HepG2 (cell line): ENCODE measurements around the gene QPCT. TPM values are rescaled to one million over a fixed set of nuclear protein-coding genes. Genes with fewer than 3 reads are reported as not detected.

Experiments
- ATAC-seq: fragments of 200-7000 bp; cut with Tn5 transposase; 3 replicates; pipeline ENCODE4 v1.9.1; 2020; ENCODE audit warnings: mild to moderate bottlenecking, moderate library complexity
- BruUV-seq: library from RNA; stranded (reverse); fragments of 400-500 nt; replicated peaks from 2 replicates; lab custom pipeline; 2021; lab: Mats Ljungman, UMichigan
- CTCF ChIA-PET: fragments of 300-600 bp; formaldehyde crosslinking; extraction: SDS; loops from one replicate; lab custom pipeline; 2021; ENCODE audit warnings: low total read pairs, inconsistent platforms, low intra/inter-chr PET ratio; lab: Yijun Ruan, JAX
- POLR2A ChIA-PET: fragments of 350-600 bp; sonication (Branson Sonifier 250); formaldehyde crosslinking; loops from one replicate; lab custom pipeline; 2020; ENCODE audit warnings: antibody characterized with exemption, inconsistent platforms; lab: Yijun Ruan, JAX
- DNase-seq: peaks from one replicate; pipeline ENCODE4 v3.0.0-alpha.2; 2015; ENCODE audit warnings: low spot score
- FAIRE-seq: peaks from 3 replicates; lab custom pipeline; 2011; peaks lifted over from hg19 to GRCh38; lab: Jason Lieb, UNC
- H2AFZ ChIP-seq: one replicate; pipeline ENCODE4 v1.6.1; 2011; ENCODE audit warnings: low read length, inconsistent platforms
- H3K27ac ChIP-seq: fragments of 300-600 bp; 3 replicates; pipeline ENCODE4 v1.8.0; 2011; ENCODE audit warnings: mixed run types, mild to moderate bottlenecking, mixed read lengths, low read length, inconsistent platforms; ENCODE audit not compliant: insufficient read depth; ENCODE audit errors: extremely low read length
- H3K27me3 ChIP-seq, 2 experiments: fragments of 200-600 bp in 1 of 2; 2 replicates in 1 of 2; 3 replicates in 1 of 2; pipeline versions ENCODE4 v1.6.0 to v1.8.0; 2011; ENCODE audit warnings: low read length in 2 of 2, mild to moderate bottlenecking in 2 of 2, moderate library complexity in 2 of 2, inconsistent platforms in 1 of 2; ENCODE audit not compliant: insufficient read depth in 2 of 2, control insufficient read depth in 1 of 2
- H3K36me3 ChIP-seq, 2 experiments: fragments of 200-600 bp in 1 of 2; replicated peaks in 1 of 2; 2 replicates in 1 of 2; 3 replicates in 1 of 2; pipeline versions ENCODE4 v1.5.1 to v1.8.0; 2011; ENCODE audit warnings: low read length in 2 of 2, inconsistent platforms in 1 of 2; ENCODE audit not compliant: insufficient read depth in 2 of 2, control insufficient read depth in 1 of 2
- H3K4me1 ChIP-seq: 2 replicates; pipeline ENCODE4 v1.5.1; 2012; ENCODE audit warnings: low read length, inconsistent platforms; ENCODE audit not compliant: insufficient read depth
- H3K4me2 ChIP-seq: 2 replicates; pipeline ENCODE4 v1.6.0; 2011; ENCODE audit warnings: low read depth, low read length, inconsistent platforms
- H3K4me3 ChIP-seq, 3 experiments: fragments of 200-600 bp in 1 of 3; sonication (generic), shearing (Covaris generic) in 1 of 3; replicated peaks in 1 of 3; 2 replicates each; pipeline ENCODE4 v1.5.1; 2011 to 2016; ENCODE audit warnings: low read length in 3 of 3, inconsistent platforms in 2 of 3, low read depth in 2 of 3, mild to moderate bottlenecking in 2 of 3, control low read depth in 1 of 3, mixed read lengths in 1 of 3; ENCODE audit not compliant: insufficient read depth in 1 of 3
- H3K79me2 ChIP-seq: one replicate; pipeline ENCODE4 v1.6.1; 2011; ENCODE audit warnings: low read length, inconsistent platforms; ENCODE audit not compliant: insufficient read depth
- H3K9ac ChIP-seq: 2 replicates; pipeline ENCODE4 v1.6.0; 2011; ENCODE audit warnings: mild to moderate bottlenecking, low read depth, low read length, inconsistent platforms; ENCODE audit not compliant: insufficient read depth
- H3K9me3 ChIP-seq: 2 replicates; pipeline ENCODE4 v1.5.1; 2012; ENCODE audit warnings: mild to moderate bottlenecking, low read length
- H4K20me1 ChIP-seq: 2 replicates; pipeline ENCODE4 v1.6.0; 2011; ENCODE audit warnings: inconsistent platforms, mild to moderate bottlenecking, low read length, moderate library complexity; ENCODE audit not compliant: insufficient read depth
- ADNP ChIP-seq: sonication (generic); formaldehyde crosslinking; IDR thresholded peaks from 2 replicates; pipeline ENCODE4 v1.4.0; 2020; ENCODE audit warnings: missing genetic modification reagents
- NR3C1 ChIP-seq: sonication (generic); formaldehyde crosslinking; IDR thresholded peaks from 2 replicates; pipeline ENCODE4 v1.4.0; 2020; ENCODE audit warnings: missing genetic modification reagents
- SPEN ChIP-seq: sonication (generic); formaldehyde crosslinking; IDR thresholded peaks from 2 replicates; pipeline ENCODE4 v1.5.1; 2020; ENCODE audit warnings: low read depth, mild to moderate bottlenecking, missing genetic modification reagents
- U2AF1 ChIP-seq: fragments of 200-400 bp; formaldehyde crosslinking; optimal IDR thresholded peaks from 2 replicates; pipeline ENCODE3; 2017; ENCODE audit warnings: mild to moderate bottlenecking, low read depth, low read length
- in situ Hi-C: cut with HindIII; loops from 2 replicates; pipeline ENCODE4 v1.10.0; 2017; ENCODE audit warnings: low pct_unique_long_range_greater_than_20kb; ENCODE audit not compliant: extremely low pct_ligation_motif_present
- intact Hi-C: fragments of 100-400 bp; cut with micrococcal nuclease; formaldehyde crosslinking; loops from one replicate; pipeline ENCODE4 v1.10.0; 2022; ENCODE audit not compliant: unreplicated experiment
- polyA plus RNA-seq, 8 experiments: library from polyadenylated mRNA; depleted of rRNA in 3 of 8; stranded (reverse) in 7 of 8; unstranded in 1 of 8; fragments of >200 nt; fragmentation: Illumina TruSeq in 4 of 8; extraction: Trizol in 4 of 8; gene quantifications; 2 replicates each; pipeline versions ENCODE4 v1.2.1 to v1.2.3, GENCODE V29; 2011 to 2016; ENCODE audit warnings: low read depth in 4 of 8, missing spikeins in 1 of 8, mixed read lengths in 1 of 8; ENCODE audit not compliant: insufficient read depth in 1 of 8
- total RNA-seq, 5 experiments: library from RNA; depleted of rRNA; stranded (reverse); fragments of >200 nt; fragmentation: Illumina TruSeq; extraction: Trizol; gene quantifications; 2 replicates each; pipeline ENCODE4 v1.2.3, GENCODE V29; 2016; ENCODE audit warnings: low read depth in 1 of 5
- TF ChIP-seq, protein P1 (sequence below), 2 experiments: sonication (generic) in 1 of 2; formaldehyde crosslinking in 1 of 2; IDR thresholded peaks; 2 replicates each; pipeline versions ENCODE4 v1.5.1 to v1.6.1; 2011 to 2020; ENCODE audit warnings: borderline replicate concordance in 1 of 2, low read depth in 1 of 2, low read length in 1 of 2, mild to moderate bottlenecking in 1 of 2, missing genetic modification reagents in 1 of 2, moderate library complexity in 1 of 2

The QPCT gene
- total and polyA plus RNA-seq, 2 of the 13 experiments (the other 11 are each of a cell fraction or from before 2014, with no cell fraction given), result 0.77 to 1.2 TPM

DNA sequence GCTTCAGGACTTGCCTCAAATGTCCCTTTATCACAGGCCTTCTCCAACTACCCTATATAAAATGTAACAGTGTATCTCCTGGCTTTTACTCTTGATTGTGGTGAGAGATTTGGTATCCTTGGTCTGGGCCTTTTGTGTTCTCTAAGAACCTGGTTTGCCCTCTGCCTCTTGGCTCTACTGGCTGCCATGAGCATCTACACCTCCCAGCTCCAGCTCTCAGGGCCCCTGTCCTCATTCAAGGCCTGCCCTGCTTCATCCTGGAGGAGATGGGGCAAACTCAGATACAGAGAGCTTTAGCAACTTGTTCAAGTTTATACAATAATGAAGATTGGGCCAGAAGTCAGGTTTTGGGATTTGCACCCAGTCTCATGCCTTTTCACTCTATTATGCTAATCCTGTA lies 45.0 kb downstream of the QPCT start:
- Histone ChIP-seq H3K4me1 (peaks cover 12% of the 10 kb centered on the region; the same call in 1 of the 2 replicates), H3K27me3 (peaks cover 0 to 2% of the 10 kb centered on the region in 2 experiments; a peak in 2 of 5 replicates), H3K36me3 (no peaks in the 10 kb centered on the region), H3K4me3 (no peak overlapping the region)
- no peak for FAIRE-seq
- no peak for TF ChIP-seq U2AF1
- TF ChIP-seq ADNP (CRISPR knock-in tag), result no peak
- TF ChIP-seq, protein P1, sequence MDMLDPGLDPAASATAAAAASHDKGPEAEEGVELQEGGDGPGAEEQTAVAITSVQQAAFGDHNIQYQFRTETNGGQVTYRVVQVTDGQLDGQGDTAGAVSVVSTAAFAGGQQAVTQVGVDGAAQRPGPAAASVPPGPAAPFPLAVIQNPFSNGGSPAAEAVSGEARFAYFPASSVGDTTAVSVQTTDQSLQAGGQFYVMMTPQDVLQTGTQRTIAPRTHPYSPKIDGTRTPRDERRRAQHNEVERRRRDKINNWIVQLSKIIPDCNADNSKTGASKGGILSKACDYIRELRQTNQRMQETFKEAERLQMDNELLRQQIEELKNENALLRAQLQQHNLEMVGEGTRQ (IDR thresholded peaks at IDR 0.05; ENCODE audit: low read depth, low read length), result no peak
- TF ChIP-seq, protein P1 (CRISPR knock-in tag; IDR thresholded peaks at IDR 0.05; ENCODE audit: borderline replicate concordance), result no peak
- TF ChIP-seq SPEN (CRISPR knock-in tag), result no peak
- no peak for TF ChIP-seq NR3C1
- TF ChIP-seq, all 625 proteins: peak for 0
- intact Hi-C loops (no loop called here), in situ Hi-C loops (no loop called here)
- Histone ChIP-seq H3K9me3 (no peaks in the 10 kb centered on the region), H3K4me2 (no peak overlapping the region), H3K79me2 (no peaks in the 10 kb centered on the region), H4K20me1 (no peaks in the 10 kb centered on the region), H2AFZ (no peak overlapping the region), H3K27ac (no peak overlapping the region), H3K9ac (no peak overlapping the region)
- CTCF ChIA-PET, result no interaction called here
- no TSS peak for BruUV-seq
- no peak; the same call in 2 of the 3 replicates for ATAC-seq
- no peak for DNase-seq
- POLR2A ChIA-PET, result no interaction called here
